Effector memory CD4-positive, alpha-beta T cell (primary cell): Measurements from ENCODE around the gene SCYGR3.

Source experiments
- DNase-seq, 3 donors: peaks; one replicate each; pipeline ENCODE4 v3.0.0-alpha.2; 2020
- H3K27ac ChIP-seq: 2 replicates; pipeline ENCODE4 v1.7.0; 2013; ENCODE audit warnings: mild to moderate bottlenecking, low read length, moderate library complexity; ENCODE audit not compliant: insufficient read depth, poor library complexity, severe bottlenecking
- H3K27me3 ChIP-seq: replicated peaks from 2 replicates; pipeline ENCODE4 v1.7.0; 2013; ENCODE audit warnings: mild to moderate bottlenecking, low read length; ENCODE audit not compliant: insufficient read depth, control insufficient read depth, poor library complexity, severe bottlenecking
- H3K36me3 ChIP-seq: 2 replicates; pipeline ENCODE4 v1.7.0; 2013; ENCODE audit warnings: mild to moderate bottlenecking, low read length, moderate library complexity; ENCODE audit not compliant: control insufficient read depth, insufficient read depth
- H3K4me1 ChIP-seq: 2 replicates; pipeline ENCODE4 v1.7.0; 2013; ENCODE audit warnings: low read length, mild to moderate bottlenecking; ENCODE audit not compliant: control insufficient read depth, insufficient read depth, poor library complexity, severe bottlenecking
- H3K4me3 ChIP-seq: 2 replicates; pipeline ENCODE4 v1.7.0; 2013; ENCODE audit warnings: low read length, low read depth, mild to moderate bottlenecking; ENCODE audit not compliant: insufficient read depth, poor library complexity, severe bottlenecking
- H3K9me3 ChIP-seq: 2 replicates; pipeline ENCODE4 v1.7.0; 2013; ENCODE audit warnings: mild to moderate bottlenecking, low read length, moderate library complexity; ENCODE audit not compliant: control insufficient read depth

SCYGR3 gene

DNA sequence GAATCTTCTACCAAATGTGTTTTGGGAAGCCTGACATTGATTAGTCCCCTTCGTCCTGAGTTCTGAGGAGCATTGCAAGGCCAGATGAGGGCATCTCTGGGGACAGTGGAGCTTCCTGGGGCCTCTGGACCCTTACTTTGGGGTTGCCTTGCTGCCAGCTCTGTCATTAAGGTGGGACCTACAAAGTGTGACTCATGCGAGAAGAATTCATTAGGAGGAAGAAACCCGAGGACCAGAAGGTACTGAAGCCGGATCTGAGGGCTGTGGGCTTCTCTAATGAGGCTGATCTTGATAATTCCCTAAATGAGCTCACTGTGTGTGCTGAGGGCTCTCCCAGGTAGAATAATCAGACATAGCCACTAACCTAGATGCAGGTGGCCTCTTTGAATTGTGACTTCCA is 16.6 kb downstream of the SCYGR3 start:
- H3K4me3 ChIP-seq, result no peak overlapping the region
- no peaks in the 10 kb centered on the region for H3K4me1 ChIP-seq
- DNase-seq, result no peak
- no peaks in the 10 kb centered on the region for H3K27me3 ChIP-seq
- no peaks in the 10 kb centered on the region for H3K9me3 ChIP-seq
- H3K36me3 ChIP-seq, result no peaks in the 10 kb centered on the region
- no peak overlapping the region for H3K27ac ChIP-seq

DNA sequence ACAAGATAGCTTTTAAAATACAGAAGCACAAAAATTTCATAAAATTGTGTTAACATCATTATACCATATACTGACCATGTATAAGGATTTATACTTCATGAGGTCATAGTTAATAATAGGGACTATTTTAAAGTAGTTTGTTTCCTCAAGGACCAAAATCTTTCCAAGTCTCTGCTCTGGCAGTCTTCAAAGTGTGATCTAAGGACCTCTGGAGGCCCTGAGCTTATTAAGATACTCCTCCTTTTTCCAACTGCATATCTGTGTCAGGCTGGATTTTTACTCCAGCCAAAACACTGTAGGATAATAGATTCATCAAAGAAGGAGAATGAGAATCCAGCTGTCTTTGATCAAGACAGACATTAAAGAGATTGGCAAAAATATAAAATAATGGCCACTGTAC is 17.6 kb downstream of the SCYGR3 start:
- Histone ChIP-seq H3K27ac (no peak overlapping the region), H3K27me3 (no peaks in the 10 kb centered on the region), H3K4me1 (no peaks in the 10 kb centered on the region), H3K36me3 (no peaks in the 10 kb centered on the region), H3K4me3 (no peak overlapping the region), H3K9me3 (no peaks in the 10 kb centered on the region)
- no peak for DNase-seq

DNA sequence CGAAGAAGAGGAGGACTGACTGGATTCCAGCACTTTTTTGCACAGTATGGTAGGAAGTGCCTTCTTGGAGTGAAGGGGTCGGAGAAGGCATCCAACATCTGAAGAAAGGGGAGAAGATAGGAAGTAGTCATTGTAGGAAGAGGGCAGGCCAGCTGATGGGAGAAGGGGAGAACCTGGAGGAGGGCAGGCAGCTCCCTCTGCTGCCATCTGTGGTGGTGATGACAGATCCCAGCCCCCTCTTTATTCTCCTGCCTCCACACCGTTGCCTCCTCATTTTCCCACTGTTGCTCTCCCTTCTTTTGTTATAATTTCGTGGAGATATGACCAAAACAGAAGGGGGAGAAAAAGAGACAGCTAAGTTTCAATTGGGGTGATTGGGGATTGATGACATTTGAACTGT is 18.8 kb downstream of the SCYGR3 start:
- Histone ChIP-seq H3K9me3 (no peaks in the 10 kb centered on the region), H3K4me3 (no peak overlapping the region), H3K27me3 (no peaks in the 10 kb centered on the region), H3K4me1 (no peaks in the 10 kb centered on the region), H3K27ac (no peak overlapping the region), H3K36me3 (no peaks in the 10 kb centered on the region)
- DNase-seq, result no peak

DNA sequence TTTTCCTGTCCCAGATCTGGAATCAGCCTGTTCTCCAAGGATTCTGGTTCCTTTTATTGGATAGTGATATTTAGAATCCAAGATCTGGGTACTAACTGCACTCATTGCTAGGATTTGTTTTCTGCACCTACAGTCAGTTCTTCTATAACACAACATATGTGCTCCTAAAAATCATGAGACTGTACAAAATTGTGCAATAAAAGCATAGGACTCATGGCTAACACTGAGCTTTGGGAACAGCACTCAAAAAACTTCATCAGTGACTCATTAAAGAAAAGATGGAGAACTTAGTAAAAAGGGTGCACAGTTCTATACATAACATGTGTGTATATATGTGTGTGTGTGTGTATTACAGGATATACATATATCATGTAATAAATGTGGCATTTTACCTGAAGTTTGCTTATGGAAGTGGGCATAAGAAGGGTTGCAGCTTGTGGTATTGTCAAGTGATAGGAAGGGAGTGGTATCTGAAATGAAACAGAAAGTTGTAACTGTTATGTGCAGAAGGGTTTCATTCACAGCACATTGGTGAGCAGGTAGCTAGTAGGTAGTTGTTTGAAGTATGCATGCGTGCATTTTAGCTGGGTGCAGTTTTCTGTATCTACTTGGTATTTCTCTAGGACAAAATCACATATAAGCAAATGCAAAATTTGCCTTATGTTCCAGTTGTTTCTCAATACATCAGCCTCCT is 21.8 kb downstream of the SCYGR3 start:
- H3K9me3 ChIP-seq, result no peaks in the 10 kb centered on the region
- no peaks in the 10 kb centered on the region for H3K4me1 ChIP-seq
- no peak overlapping the region for H3K4me3 ChIP-seq
- no peaks in the 10 kb centered on the region for H3K27me3 ChIP-seq
- no peak overlapping the region for H3K27ac ChIP-seq
- DNase-seq, result no peak
- H3K36me3 ChIP-seq, result no peaks in the 10 kb centered on the region

DNA sequence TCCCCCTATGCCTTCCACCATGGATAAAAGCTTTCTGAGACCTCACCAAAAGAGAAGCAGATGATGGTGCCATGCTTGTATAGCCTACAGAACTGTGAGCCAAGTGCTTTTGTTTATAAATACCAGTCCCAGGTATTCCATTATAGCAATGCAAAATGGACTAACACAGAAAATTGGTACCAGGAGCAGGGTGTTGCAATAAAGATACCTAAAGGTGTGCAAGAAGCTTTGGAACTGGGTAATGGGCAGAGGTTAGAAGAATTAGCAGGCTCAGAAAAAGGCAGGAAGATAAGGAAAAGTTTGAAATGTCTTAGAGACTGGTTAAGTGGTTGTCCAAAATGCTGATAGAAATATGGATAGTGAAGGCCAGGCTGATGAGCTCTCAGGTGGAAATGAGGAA is 32.3 kb downstream of the SCYGR3 start:
- H3K27me3 ChIP-seq, result no peaks in the 10 kb centered on the region
- H3K9me3 ChIP-seq, result peaks cover 11% of the 10 kb centered on the region
- no peak overlapping the region for H3K4me3 ChIP-seq
- H3K36me3 ChIP-seq, result no peaks in the 10 kb centered on the region
- DNase-seq, result no peak
- H3K4me1 ChIP-seq, result no peaks in the 10 kb centered on the region
- no peak overlapping the region for H3K27ac ChIP-seq

DNA sequence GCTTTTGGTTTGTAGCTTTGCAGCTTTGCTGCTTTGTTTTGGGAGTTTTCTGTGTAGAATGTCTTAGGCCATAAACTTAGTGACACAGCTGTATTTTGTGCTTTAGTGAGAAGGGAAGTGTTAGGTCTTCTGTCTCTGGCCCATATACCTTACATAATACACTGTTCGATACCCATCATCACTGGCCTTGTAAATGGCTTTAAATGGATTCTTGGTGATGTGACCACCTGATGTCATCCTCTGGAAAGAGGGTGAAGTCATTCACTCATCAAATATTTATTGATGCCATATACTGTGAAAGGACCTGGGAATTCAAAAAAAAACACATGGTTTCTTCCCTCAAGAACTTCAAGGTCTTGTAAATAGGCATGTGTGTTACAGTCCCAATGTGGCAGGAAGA is 34.8 kb downstream of the SCYGR3 start:
- no peaks in the 10 kb centered on the region for H3K36me3 ChIP-seq
- DNase-seq, result no peak
- peaks cover 11% of the 10 kb centered on the region for H3K9me3 ChIP-seq
- H3K4me1 ChIP-seq, result no peaks in the 10 kb centered on the region
- H3K4me3 ChIP-seq, result no peak overlapping the region
- H3K27ac ChIP-seq, result no peak overlapping the region
- no peaks in the 10 kb centered on the region for H3K27me3 ChIP-seq

DNA sequence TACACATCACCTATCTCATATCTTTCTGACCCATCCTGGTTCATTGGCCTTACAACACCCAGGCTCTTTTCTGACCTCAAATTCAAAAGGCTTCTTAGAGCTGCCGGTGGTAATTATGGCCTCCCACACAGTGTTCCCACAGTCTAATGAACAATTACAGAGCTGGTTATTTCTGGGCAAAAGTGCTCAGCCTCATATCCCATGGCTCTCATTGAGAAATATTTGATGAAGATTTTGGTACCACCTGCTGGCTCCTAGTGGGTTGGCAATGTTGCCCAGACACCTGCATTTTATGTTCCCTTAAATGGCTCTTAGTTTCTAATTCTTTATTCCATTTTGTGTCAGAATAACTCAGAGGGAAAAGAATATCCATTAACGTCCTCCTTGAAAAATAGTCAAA is 36.0 kb downstream of the SCYGR3 start:
- Histone ChIP-seq H3K27me3 (no peaks in the 10 kb centered on the region), H3K36me3 (no peaks in the 10 kb centered on the region), H3K9me3 (peaks cover 11% of the 10 kb centered on the region), H3K27ac (no peak overlapping the region), H3K4me1 (no peaks in the 10 kb centered on the region), H3K4me3 (no peak overlapping the region)
- no peak for DNase-seq

DNA sequence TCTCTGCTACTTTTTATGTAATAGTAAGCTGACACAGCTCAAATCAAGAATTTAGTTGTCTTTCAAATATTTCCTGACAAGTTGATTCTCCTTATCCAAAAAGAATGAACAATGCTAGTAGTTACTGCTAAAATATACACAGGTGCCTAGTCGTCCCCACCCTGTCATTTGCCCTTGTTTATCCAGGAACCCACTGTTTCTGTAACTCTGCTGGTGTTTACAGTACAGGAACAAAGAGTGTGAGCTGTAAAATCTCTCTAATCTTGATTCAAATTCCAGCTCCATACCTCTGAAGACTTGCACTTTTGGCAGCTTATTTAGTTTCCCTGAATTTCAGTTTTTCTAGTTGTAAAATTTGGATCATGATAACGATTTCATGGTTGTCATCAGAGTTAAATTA is 37.1 kb downstream of the SCYGR3 start:
- H3K4me3 ChIP-seq, result no peak overlapping the region
- no peaks in the 10 kb centered on the region for H3K4me1 ChIP-seq
- no peak for DNase-seq
- H3K9me3 ChIP-seq, result peaks cover under 1% of the 10 kb centered on the region
- no peak overlapping the region for H3K27ac ChIP-seq
- H3K27me3 ChIP-seq, result no peaks in the 10 kb centered on the region
- H3K36me3 ChIP-seq, result no peaks in the 10 kb centered on the region

DNA sequence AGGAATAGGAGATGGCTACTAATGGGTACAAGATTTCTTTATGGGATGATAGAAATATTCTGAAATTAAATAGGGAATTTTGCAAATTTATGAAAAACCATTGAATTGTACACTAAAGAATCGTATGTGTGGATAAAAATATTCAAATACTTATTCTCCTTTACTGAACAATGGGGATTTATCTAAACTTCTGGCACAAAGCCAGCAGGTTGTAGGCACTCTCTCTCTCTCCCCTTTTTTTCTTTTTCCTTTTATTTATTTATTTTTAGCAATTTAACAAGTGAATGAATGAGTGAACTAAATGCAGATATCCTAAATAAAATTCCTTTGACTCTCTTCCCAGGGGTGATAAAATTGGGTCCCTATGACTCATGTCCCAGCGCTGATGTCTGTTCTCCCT is 37.8 kb downstream of the SCYGR3 start:
- DNase-seq, result no peak
- Histone ChIP-seq H3K27me3 (no peaks in the 10 kb centered on the region), H3K4me3 (no peak overlapping the region), H3K9me3 (no peaks in the 10 kb centered on the region), H3K36me3 (no peaks in the 10 kb centered on the region), H3K4me1 (no peaks in the 10 kb centered on the region), H3K27ac (no peak overlapping the region)

DNA sequence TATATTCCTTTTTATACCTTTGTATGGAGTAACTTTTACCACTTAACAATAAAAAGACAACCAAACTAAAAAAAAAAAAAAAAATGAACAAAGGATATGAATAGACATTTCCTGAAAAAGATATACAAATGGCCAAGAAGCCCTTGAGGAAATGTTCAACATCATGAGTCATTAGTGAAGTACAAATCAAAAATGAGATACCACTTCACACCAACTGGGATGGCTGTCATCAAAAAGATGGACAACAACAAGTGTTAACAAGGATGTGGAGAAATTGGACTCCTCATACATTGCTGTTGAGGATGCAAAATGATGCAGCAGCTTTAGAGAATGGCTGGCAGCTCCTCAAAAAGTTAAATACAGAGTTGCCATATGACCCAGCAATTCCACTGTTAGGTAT is 38.5 kb downstream of the SCYGR3 start:
- no peaks in the 10 kb centered on the region for H3K27me3 ChIP-seq
- no peaks in the 10 kb centered on the region for H3K9me3 ChIP-seq
- no peak for DNase-seq
- no peak overlapping the region for H3K4me3 ChIP-seq
- no peaks in the 10 kb centered on the region for H3K36me3 ChIP-seq
- H3K27ac ChIP-seq, result no peak overlapping the region
- no peaks in the 10 kb centered on the region for H3K4me1 ChIP-seq
